GM10248 (cell line): ENCODE data around the gene IFNAR2.

ENCODE experiments used
- CTCF ChIA-PET: fragments of 300-600 bp; sonication (Branson Sonifier 250); formaldehyde crosslinking; extraction: SDS; loops from one replicate; lab custom pipeline; 2021; ENCODE audit warnings: antibody characterized with exemption; lab: Yijun Ruan, JAX
- POLR2A ChIA-PET: fragments of 350-650 bp; sonication (Branson Sonifier 250); formaldehyde crosslinking; extraction: SDS; loops from one replicate; lab custom pipeline; 2020; ENCODE audit warnings: antibody characterized with exemption; lab: Yijun Ruan, JAX
- DNase-seq: peaks from one replicate; pipeline ENCODE4 v3.0.0; 2012; ENCODE audit errors: extremely low spot score
- TF ChIP-seq, protein P1 (sequence below): IDR thresholded peaks from 2 replicates; pipeline ENCODE4 v1.5.1; 2012; ENCODE audit warnings: mild to moderate bottlenecking, low read depth; ENCODE audit errors: extremely low read depth, missing control alignments, control extremely low read depth

The IFNAR2 gene

DNA sequence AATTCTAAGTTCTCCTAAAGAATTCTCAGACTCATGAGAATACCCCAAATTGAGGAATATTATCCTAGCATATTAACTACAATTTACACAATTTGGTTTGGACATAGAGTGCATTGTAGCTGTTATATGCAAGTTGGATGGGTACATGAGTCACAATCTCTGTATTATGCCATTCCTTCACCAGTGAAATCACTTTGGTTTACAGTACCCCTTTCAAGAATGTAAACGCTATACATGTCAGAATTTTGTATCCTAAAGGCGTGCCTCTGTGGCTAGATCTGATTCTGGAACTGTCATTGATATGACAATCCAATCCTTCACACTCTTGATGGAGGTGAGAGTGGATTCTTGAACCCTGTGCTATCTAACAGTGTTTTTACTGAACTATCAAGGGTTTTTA, 29.7 kb downstream of the IFNAR2 start:
- POLR2A ChIA-PET, result no interaction called here
- CTCF ChIA-PET, result no interaction called here

DNA sequence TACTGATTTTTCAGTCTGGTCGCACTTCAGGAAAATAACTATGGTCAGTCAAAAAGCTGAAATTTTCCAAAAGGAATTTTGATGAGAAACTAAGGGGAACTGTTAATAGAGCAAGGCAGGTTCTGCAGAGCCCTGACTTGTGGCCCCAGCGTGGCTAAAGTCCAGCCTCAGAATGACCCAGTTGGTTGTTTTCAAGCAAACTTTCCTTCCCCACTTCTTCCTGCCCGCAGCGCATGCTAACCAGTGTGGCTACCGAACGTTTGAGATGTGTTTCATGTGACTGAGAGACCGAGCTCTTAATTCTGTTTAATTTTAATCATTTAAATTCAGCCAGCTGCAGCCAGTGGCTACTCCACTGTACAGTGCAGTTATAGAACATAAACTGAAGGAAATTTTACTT, 30.3 kb downstream of the IFNAR2 start:
- POLR2A ChIA-PET, result no interaction called here
- CTCF ChIA-PET, result no interaction called here

More for the DNA sequence above, 29.7 kb downstream of the IFNAR2 start:
- DNase-seq, result no peak
- TF ChIP-seq, protein P1, sequence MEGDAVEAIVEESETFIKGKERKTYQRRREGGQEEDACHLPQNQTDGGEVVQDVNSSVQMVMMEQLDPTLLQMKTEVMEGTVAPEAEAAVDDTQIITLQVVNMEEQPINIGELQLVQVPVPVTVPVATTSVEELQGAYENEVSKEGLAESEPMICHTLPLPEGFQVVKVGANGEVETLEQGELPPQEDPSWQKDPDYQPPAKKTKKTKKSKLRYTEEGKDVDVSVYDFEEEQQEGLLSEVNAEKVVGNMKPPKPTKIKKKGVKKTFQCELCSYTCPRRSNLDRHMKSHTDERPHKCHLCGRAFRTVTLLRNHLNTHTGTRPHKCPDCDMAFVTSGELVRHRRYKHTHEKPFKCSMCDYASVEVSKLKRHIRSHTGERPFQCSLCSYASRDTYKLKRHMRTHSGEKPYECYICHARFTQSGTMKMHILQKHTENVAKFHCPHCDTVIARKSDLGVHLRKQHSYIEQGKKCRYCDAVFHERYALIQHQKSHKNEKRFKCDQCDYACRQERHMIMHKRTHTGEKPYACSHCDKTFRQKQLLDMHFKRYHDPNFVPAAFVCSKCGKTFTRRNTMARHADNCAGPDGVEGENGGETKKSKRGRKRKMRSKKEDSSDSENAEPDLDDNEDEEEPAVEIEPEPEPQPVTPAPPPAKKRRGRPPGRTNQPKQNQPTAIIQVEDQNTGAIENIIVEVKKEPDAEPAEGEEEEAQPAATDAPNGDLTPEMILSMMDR, result no peak

DNA sequence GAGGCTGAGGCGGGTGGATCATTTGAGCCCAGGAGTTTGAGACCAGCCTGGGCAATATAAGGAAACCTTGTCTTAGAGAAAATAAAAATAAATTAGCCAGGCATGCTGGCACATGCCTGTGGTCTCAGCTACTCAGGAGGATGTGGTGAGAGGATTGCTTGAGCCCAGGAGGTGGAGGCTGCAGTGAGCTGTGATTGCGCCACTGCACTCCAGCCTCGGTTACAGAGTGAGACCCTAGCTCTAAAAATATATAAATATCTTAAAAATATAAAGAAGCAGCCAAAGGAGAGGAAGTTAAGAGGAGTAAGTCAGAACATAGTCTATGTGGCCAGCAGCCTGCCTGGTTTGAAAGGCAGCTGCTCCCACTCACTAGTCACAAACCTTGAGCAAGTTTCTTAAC, 31.9 kb downstream of the IFNAR2 start:
- TF ChIP-seq, protein P1, result no peak
- no peak for DNase-seq
- ChIA-PET CTCF (interaction anchor here (2.0 to 2.2 kb wide), 2 partner anchors 62 to 64 kb away, joined by 6 to 10 read pairs; no protein-coding TSS in a partner anchor), POLR2A (no interaction called here)

More for the DNA sequence above, 30.3 kb downstream of the IFNAR2 start:
- no peak for DNase-seq
- TF ChIP-seq, protein P1, result no peak

DNA sequence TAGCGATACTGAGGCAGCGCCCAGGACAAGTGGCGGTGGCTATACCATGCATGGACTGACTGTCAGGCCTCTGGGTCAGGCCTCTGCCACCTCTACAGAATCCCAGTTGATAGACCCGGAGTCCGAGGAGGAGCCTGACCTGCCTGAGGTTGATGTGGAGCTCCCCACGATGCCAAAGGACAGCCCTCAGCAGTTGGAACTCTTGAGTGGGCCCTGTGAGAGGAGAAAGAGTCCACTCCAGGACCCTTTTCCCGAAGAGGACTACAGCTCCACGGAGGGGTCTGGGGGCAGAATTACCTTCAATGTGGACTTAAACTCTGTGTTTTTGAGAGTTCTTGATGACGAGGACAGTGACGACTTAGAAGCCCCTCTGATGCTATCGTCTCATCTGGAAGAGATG, 33.2 kb downstream of the IFNAR2 start:
- CTCF ChIA-PET, result interaction anchor here (2.0 to 2.2 kb wide), 2 partner anchors 63 to 66 kb away, joined by 6 to 10 read pairs; no protein-coding TSS in a partner anchor
- POLR2A ChIA-PET, result no interaction called here
- TF ChIP-seq, protein P1, result no peak
- no peak for DNase-seq

DNA sequence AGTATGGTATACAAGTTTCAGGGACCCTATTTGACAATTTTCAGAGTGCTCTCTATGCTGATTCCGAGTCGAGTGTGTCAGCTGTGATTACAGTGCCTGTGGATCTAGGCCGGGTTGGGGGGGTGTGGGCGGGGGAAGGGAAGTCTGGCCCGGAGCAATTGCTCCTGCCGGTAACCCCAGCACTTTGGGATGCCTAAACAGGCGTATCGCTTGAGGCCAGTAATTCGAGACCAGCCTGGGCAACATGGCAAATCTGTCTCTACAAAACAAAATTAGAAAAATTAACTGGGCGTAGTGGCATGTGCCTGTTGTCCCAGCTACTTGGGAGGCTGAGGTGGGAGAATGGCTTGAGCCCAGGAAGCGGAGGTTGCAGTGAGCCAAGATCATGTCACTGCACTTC, 34.8 kb downstream of the IFNAR2 start:
- ChIA-PET POLR2A (interaction anchor here (0.5 kb wide), 1 partner anchor 97 kb away, joined by 5 read pairs; no protein-coding TSS in a partner anchor), CTCF (interaction anchor here (1.2 kb wide), 1 partner anchor 22 kb away, joined by 3 read pairs; no protein-coding TSS in a partner anchor)
- DNase-seq, result no peak
- TF ChIP-seq, protein P1, result no peak

DNA sequence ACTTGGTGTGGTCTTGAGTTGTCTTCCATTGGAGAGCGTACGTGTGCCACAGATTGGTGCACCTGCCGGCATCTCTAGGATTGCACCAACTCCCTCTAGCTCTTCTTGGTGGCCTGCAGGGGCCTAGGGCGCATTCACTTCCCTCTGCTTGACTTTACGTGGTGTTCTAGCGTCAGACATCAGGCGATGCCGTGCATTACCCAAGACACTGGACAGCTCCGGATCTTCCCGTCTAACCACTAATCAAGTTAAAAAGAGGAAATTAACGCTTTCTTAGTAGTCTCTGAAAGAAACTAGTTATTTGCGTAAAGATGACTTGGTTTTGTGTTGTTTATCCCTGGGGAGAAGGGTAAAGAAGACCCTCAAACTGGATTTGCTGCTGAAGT, 35.9 kb downstream of the IFNAR2 start:
- CTCF ChIA-PET, result interaction anchor here (1.0 to 3.0 kb wide), 5 partner anchors 10 to 66 kb away, joined by 3 to 14 read pairs (median 5); no protein-coding TSS in a partner anchor
- DNase-seq, result peak; percentile 63

More for the DNA sequence above, 35.9 kb downstream of the IFNAR2 start:
- TF ChIP-seq, protein P1, result no peak
- POLR2A ChIA-PET, result interaction anchor here (1.1 kb wide), 1 partner anchor 27 kb away, joined by 3 read pairs; no protein-coding TSS in a partner anchor
